Stimulated activated CD4-positive, alpha-beta T cell treated with anti-CD3 and anti-CD28 coated beads, Interleukin-4, amount 100 ng/mL, for 24 hours (primary cell): Measurements from ENCODE around the gene CPD.

ENCODE experiments used
- DNase-seq: peaks from one replicate; pipeline ENCODE4 v3.0.0-alpha.2; 2020

Gene CPD

GRCh38 chr17:30517786-30518185 lies 139.1 kb downstream of the CPD start:
- DNase-seq, result no peak

DNA sequence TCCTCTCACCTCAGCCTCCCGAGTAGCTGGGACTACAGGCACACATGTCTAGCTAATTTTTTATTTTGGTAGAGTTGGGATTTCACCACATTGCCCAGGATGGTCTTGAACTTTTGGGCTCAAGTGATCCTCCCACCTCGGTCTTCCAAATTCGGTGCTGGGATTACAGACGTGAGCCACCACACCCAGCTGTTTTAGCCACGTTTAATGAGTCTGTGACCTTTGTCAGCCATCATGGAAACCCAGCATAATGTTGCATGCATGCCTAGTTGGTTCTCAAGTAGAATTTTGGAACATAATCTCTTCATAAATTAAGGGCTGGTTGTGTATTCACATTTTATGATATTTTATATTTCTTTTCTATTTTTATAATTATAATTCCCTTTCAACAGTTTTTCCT lies 140.4 kb downstream of the CPD start:
- DNase-seq, result no peak
